HEK293 (cell line): ENCODE measurements around the gene SEMA3A.

Experiments
- GLIS1 ChIP-seq: fragments of 450-650 bp; formaldehyde crosslinking; IDR thresholded peaks from 2 replicates; pipeline ENCODE4 v1.5.1; 2016; ENCODE audit warnings: missing biosample characterization, missing genetic modification characterization
- ZNF544 ChIP-seq: fragments of 450-650 bp; formaldehyde crosslinking; IDR thresholded peaks from 2 replicates; pipeline ENCODE4 v1.5.0; 2017; ENCODE audit warnings: missing biosample characterization, missing genetic modification characterization

DNA sequence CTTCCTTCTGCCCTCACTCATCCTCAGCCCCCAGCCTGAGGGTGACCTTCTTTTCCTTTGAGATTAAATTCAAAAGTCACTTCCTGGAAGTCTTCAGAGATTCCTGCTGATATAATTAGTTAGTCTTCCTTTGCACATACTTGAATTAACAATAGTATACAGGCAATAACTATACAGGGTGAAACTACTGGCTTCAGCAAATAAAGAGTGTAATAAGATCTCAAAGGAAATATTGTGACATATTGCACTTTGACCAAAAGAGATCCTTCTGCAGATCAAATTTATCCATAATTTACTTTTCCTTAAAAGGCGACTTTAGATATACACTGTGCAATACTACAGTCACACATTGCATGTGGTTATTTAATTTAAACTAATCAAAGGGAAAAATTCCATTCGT is 123.8 kb downstream of the SEMA3A start:
- no peak for TF ChIP-seq GLIS1 (tag by site-specific recombination)
- no peak for TF ChIP-seq ZNF544 (tag by site-specific recombination)
